SKM-1 treated with dmso at 0.1 percent for 144 hours (cell line): Measurements from ENCODE around the gene CYP27A1.

Experiments used
- DNase-seq: peaks from one replicate; lab custom pipeline; 2025; ENCODE audit not compliant: unreplicated experiment; lab: John Stamatoyannopoulos, UW

The CYP27A1 gene

GRCh38 chr2:218809515-218809914 is 27.6 kb downstream of the CYP27A1 start:
- DNase-seq: no peak

- DNase-seq: no peak
Observed at GRCh38 chr2:218810256-218810655, 28.3 kb downstream of the CYP27A1 start.

GRCh38 chr2:218811382-218811781 is 29.4 kb downstream of the CYP27A1 start:
- DNase-seq: peak; percentile 59

GRCh38 chr2:218812096-218812815 is 30.3 kb downstream of the CYP27A1 start:
- no peak for DNase-seq

- DNase-seq: no peak
Observed at GRCh38 chr2:218812861-218813260, 30.9 kb downstream of the CYP27A1 start.

- DNase-seq: no peak
Observed at GRCh38 chr2:218813771-218814460, 32.0 kb downstream of the CYP27A1 start.

GRCh38 chr2:218814540-218815243 is 32.7 kb downstream of the CYP27A1 start:
- no peak for DNase-seq

GRCh38 chr2:218815244-218815637 is 33.3 kb downstream of the CYP27A1 start:
- DNase-seq: no peak

GRCh38 chr2:218815649-218816048 is 33.7 kb downstream of the CYP27A1 start:
- DNase-seq: no peak

GRCh38 chr2:218816561-218817011 is 34.6 kb downstream of the CYP27A1 start:
- no peak for DNase-seq

GRCh38 chr2:218819093-218819492 is 37.1 kb downstream of the CYP27A1 start:
- DNase-seq: no peak

- no peak for DNase-seq
Observed at GRCh38 chr2:218820746-218821369, 38.9 kb downstream of the CYP27A1 start.

GRCh38 chr2:218821605-218822211 is 39.8 kb downstream of the CYP27A1 start:
- no peak for DNase-seq

GRCh38 chr2:218822622-218823021 is 40.7 kb downstream of the CYP27A1 start:
- no peak for DNase-seq

- DNase-seq: no peak
Observed at GRCh38 chr2:218823196-218823855, 41.4 kb downstream of the CYP27A1 start.

- DNase-seq: no peak
Observed at GRCh38 chr2:218824004-218824403, 42.1 kb downstream of the CYP27A1 start.

- DNase-seq: no peak
Observed at GRCh38 chr2:218826791-218827190, 44.8 kb downstream of the CYP27A1 start.

GRCh38 chr2:218827701-218828476 is 45.9 kb downstream of the CYP27A1 start:
- DNase-seq: no peak

- DNase-seq: no peak
Observed at GRCh38 chr2:218828477-218828778, 46.5 kb downstream of the CYP27A1 start.

- DNase-seq: no peak
Observed at GRCh38 chr2:218829868-218830451, 48.0 kb downstream of the CYP27A1 start.
